Mucosa of stomach (tissue), 1 donor: ENCODE data around the gene TRIM36.

ENCODE experiments used
- H3K27me3 ChIP-seq: one replicate; pipeline ENCODE4 v1.7.0; 2013; ENCODE audit warnings: mild to moderate bottlenecking, low read length; ENCODE audit not compliant: control insufficient read depth, insufficient read depth
- H3K36me3 ChIP-seq: one replicate; pipeline ENCODE4 v1.7.0; 2013; ENCODE audit warnings: low read length; ENCODE audit not compliant: control insufficient read depth, insufficient read depth
- H3K4me1 ChIP-seq: one replicate; pipeline ENCODE4 v1.7.0; 2013; ENCODE audit warnings: mild to moderate bottlenecking, low read length; ENCODE audit not compliant: control insufficient read depth, insufficient read depth
- H3K4me3 ChIP-seq: one replicate; pipeline ENCODE4 v1.7.0; 2013; ENCODE audit warnings: low read length
- H3K9ac ChIP-seq: one replicate; pipeline ENCODE4 v1.7.0; 2013; ENCODE audit warnings: mild to moderate bottlenecking, low read length, moderate library complexity
- H3K9me3 ChIP-seq: one replicate; pipeline ENCODE4 v1.7.0; 2013; ENCODE audit warnings: mild to moderate bottlenecking, low read length, moderate library complexity; ENCODE audit not compliant: control insufficient read depth
- donor health status: Pancreatic carcinoma.

Gene TRIM36

DNA sequence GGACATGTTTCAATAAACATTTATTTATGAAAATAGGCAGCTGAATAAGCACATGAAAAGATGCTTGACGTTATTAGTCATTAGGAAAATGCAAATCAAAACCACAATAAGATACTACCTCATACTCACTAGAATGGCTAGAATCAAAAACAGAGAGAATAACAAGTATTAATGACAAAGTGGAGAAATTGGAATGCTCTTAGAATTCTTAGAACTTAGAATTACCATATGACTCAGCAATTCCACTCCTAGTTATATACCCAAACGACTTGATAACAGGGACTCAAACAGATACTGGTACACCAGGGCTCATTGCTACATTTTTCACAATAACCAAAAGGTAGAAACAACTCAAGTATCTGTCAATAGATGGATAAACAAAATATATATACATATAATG, 15.1 kb upstream of the TRIM36 start:
- Histone ChIP-seq H3K4me3 (no peak overlapping the region), H3K9ac (no peak overlapping the region), H3K4me1 (peaks cover 12% of the 10 kb centered on the region), H3K27me3 (peaks cover 41% of the 10 kb centered on the region), H3K36me3 (no peaks in the 10 kb centered on the region), H3K9me3 (no peaks in the 10 kb centered on the region)

DNA sequence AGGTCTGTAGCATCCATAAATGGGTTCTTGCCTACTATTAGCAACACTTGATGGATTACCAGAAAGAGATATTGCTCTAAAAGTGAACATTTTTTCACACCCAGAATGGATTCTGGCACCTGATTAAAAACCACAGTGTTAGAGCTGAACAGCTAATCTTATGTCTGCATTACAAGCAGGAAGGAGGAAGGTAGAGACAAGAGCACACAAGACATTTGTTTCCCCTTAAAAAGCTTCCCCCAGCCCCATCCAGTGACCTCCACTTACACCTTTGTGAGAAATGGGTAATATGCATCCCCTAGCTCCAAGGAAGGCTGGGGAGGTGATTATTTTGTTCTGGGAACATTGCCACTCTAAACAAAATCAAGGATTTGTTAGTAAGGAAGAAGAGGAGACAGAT, 12.0 kb upstream of the TRIM36 start:
- no peaks in the 10 kb centered on the region for H3K9me3 ChIP-seq
- peaks cover 19% of the 10 kb centered on the region for H3K4me1 ChIP-seq
- no peak overlapping the region for H3K4me3 ChIP-seq
- no peak overlapping the region for H3K9ac ChIP-seq
- peaks cover 65% of the 10 kb centered on the region for H3K27me3 ChIP-seq
- H3K36me3 ChIP-seq: no peaks in the 10 kb centered on the region

DNA sequence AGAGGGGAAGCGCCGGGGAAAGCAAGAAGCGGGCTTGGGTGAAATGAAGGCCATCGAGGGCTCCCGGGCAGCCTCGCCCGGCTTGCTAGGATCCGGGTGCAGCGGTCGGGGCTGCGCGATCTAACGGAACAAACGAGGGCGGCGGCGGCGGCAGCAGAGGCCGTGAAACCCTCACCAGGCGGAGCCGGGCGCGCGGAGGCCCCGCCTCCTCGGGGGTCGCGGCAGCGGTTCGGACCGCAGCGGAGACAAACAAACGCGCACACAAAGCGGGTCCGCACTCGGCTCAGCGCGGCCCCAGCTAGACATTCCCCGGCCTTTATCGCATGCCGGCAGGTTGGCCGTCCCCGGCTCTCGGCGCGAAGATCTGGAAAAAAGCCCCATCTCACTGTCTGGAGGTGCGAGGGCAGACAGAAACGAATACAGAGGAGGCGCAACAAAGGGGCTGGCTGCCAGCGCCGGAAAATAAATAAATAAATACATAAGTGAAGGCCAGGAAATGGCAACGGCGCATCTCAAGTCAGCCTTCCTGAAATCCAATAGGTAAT, 10.5 kb upstream of the TRIM36 start:
- H3K9ac ChIP-seq: no peak overlapping the region
- no peak overlapping the region for H3K4me3 ChIP-seq
- H3K9me3 ChIP-seq: no peaks in the 10 kb centered on the region
- H3K36me3 ChIP-seq: no peaks in the 10 kb centered on the region
- H3K4me1 ChIP-seq: peaks cover 19% of the 10 kb centered on the region
- H3K27me3 ChIP-seq: peaks cover 61% of the 10 kb centered on the region

DNA sequence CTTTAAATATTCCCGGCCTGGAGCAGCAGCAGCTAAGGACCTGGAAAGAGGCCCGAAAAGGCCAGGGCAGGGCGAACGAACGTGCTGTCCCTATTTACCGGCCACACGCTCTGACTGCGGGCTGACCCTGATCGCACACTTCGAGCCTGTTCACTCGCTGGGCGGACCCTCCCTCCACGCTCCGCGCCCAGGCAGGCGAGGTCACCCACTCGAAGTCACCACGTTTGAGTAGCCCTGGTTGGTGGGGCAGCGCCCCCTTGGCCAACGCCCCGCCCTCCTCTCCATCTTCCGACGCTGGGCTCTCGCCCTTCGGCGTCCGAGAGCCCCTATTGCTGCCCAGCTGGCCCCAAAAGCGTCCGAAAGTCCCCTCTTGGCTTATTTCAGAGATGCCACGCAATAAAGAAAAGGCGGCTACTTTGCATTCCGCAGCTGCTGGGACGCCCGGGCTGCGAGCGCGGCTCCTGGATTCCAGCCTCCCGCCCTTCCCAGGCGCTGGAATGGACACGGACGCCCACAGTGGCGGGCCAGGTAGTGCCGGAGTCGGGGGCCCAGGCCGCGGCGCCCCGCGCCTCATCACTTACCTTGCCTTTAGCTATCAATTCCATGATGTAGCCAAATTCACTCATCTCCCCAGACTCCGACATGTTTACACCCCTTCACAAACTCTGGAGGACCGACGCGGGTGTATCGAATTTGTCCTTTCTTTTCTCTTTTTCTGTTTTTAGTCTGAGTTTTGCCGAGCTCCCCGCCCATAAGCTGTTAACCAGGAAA, 9.9 kb upstream of the TRIM36 start:
- H3K4me1 ChIP-seq: peaks cover 19% of the 10 kb centered on the region
- H3K9ac ChIP-seq: no peak overlapping the region
- H3K36me3 ChIP-seq: no peaks in the 10 kb centered on the region
- H3K4me3 ChIP-seq: peak overlapping the region; percentile 37
- no peaks in the 10 kb centered on the region for H3K9me3 ChIP-seq
- peaks cover 61% of the 10 kb centered on the region for H3K27me3 ChIP-seq

DNA sequence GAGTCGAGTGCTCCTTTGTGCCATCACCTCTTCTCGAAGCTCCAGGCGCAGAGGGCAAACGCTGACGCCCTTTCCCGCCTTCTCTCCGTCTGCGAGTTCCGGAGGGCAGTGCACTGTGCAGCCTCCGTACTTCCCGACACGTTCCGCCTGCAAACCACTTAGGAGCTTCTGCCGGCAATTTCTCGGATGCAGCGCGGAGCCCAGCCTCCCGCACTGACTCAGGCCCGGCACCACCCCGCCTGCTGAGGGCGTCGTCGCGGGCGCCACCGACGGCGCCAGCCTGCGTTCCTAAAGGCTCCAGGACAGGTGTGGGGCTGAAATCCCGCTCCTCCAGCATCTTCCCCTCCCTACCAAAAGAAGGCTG, 9.3 kb upstream of the TRIM36 start:
- no peaks in the 10 kb centered on the region for H3K9me3 ChIP-seq
- H3K36me3 ChIP-seq: no peaks in the 10 kb centered on the region
- no peak overlapping the region for H3K4me3 ChIP-seq

DNA sequence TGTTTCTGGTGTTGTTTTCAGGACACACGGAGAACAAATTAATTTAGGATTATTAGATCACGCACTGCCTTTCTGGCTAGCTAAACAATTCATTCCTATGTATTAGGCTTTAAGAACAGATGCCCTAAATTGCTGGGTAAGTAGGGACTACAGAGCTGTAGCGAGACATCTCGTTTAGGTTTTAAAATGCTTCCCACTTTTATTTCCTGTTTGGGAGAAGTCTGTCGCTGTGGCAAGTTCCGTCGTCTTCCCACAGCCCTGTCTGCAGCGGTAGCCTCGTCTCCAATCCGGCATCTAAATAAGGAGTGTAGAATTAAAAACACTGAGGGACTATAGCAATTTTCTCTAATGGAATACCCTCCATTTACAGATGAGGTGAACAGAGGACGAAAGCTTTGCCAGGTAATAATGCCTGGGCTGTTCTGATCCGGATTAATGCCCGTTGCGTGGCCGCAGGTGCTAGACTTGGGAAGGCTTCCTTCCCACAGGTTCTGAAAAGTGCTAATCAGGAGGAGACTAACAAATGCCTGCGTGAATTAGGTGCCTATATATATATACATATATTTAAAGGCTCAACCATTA, 1.3 kb upstream of the TRIM36 start:
- H3K9ac ChIP-seq: peak overlapping the region; percentile 44
- H3K4me3 ChIP-seq: peak overlapping the region; percentile 20

More for the DNA sequence above, 9.3 kb upstream of the TRIM36 start:
- Histone ChIP-seq H3K27me3 (peaks cover 57% of the 10 kb centered on the region), H3K9ac (no peak overlapping the region), H3K4me1 (peaks cover 19% of the 10 kb centered on the region)

DNA sequence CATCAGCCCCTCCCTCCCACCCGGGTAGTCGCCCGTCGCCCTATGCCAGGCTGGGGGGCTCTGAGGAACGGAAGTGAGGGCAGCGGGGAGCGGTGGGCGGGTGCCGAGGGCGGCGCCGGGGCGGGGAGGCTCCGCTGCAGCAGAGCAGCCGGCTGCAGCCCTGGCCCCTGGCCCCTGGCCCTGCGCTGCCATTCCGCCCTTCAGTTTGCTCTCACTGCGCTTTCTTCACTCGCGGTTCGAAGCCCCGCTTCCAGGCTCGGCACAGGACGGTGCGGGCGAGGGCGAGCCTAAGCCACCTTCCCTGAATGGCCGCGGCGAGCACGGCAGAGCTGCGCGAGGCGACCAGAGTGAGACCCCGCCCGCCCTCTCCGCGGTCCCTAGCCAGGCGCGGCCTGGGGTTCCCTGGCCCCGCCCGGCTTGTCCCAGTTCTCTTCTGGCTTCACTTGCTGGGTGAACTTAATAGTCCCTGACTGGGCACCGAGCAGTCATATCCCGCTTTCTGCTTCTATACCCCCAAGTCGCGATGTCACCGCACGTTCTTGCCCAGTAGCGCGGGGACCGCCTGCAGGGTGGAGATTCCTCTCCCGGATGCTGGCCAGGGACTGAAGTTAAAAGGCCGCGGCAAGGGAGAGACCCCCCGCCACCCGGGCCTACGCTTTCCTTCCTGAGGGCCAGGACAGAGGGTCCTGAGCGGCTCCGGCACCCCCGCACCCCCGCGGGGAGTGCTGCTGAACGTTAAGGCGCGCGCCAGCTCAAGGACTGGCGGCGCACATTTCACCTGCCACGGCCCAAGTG, 623 bp upstream of the TRIM36 start:
- H3K36me3 ChIP-seq: no peaks in the 10 kb centered on the region
- no peaks in the 10 kb centered on the region for H3K9me3 ChIP-seq
- H3K4me3 ChIP-seq: peak overlapping the region; percentile 20
- H3K9ac ChIP-seq: peak overlapping the region; percentile 44
- H3K4me1 ChIP-seq: no peaks in the 10 kb centered on the region
- peaks cover 13% of the 10 kb centered on the region for H3K27me3 ChIP-seq

More for the DNA sequence above, 1.3 kb upstream of the TRIM36 start:
- Histone ChIP-seq H3K27me3 (peaks cover 13% of the 10 kb centered on the region), H3K36me3 (no peaks in the 10 kb centered on the region), H3K4me1 (no peaks in the 10 kb centered on the region), H3K9me3 (no peaks in the 10 kb centered on the region)

DNA sequence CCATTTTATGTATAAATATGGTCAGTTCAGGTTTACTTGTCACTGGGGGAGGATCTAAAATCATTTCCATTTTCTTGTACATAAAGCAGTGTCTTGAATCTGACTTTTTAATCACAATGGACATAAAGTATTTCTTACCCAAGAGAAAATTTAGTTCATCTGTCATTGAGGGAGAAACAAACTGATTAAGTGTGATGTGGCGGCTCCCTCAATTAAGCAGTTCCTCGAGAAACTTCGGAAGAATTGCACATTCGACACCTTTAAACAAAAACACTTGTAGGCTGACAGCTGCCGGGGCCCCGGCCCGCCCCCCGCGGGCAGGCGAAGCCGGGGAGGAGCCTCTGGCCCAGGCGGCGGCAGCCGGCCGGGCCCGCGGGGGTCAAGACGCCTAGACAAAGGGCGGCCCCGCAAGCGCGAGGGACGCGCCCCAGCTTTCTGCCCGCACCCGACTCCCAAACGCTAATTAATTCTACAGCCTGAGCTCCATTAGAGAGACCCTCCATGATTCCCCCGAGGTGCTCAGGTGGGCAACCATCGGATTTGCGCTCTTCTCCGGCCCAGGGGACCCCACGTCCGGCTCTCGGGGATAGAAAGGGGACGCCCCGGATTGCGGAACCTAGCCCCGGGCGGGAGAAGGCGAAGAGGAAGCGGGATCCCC, 750 bp downstream of the TRIM36 start:
- Histone ChIP-seq H3K9ac (peak overlapping the region; percentile 77), H3K4me1 (no peaks in the 10 kb centered on the region), H3K27me3 (peaks cover 13% of the 10 kb centered on the region), H3K9me3 (no peaks in the 10 kb centered on the region), H3K36me3 (no peaks in the 10 kb centered on the region), H3K4me3 (peak overlapping the region; percentile 68)

DNA sequence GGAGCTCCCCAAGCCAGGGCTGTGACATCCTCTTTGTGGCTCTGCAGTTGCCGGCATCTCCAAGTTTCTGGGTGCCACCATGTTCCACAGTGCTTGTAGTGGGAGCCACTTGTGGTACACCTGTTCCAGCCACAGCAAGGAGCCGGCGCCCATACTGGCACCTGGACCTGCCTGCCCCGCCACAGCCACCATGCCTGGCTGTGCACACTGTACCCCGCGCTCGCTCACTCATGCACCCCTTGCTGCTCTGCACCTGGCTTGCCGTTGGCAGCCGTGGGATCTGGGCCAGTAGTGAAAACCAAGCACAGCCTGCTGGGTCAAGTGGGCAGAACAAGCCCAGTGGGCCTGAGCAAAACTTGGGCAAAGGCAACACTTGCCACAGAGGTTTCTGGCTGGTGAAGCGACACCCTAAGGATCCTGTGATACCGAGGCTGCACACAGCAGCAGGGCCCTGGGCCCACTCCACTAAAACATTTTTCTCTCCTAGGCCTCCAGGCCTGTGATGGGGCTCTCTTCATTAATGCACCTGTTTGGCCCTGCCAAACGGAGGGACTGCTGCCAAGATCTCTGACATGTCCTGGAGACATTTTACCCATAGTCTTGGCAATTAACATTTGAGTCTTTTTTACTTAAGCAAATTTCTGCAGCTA, 2.8 kb downstream of the TRIM36 start:
- Histone ChIP-seq H3K36me3 (no peaks in the 10 kb centered on the region), H3K4me3 (no peak overlapping the region), H3K9me3 (no peaks in the 10 kb centered on the region), H3K27me3 (peaks cover 13% of the 10 kb centered on the region), H3K9ac (no peak overlapping the region), H3K4me1 (no peaks in the 10 kb centered on the region)

DNA sequence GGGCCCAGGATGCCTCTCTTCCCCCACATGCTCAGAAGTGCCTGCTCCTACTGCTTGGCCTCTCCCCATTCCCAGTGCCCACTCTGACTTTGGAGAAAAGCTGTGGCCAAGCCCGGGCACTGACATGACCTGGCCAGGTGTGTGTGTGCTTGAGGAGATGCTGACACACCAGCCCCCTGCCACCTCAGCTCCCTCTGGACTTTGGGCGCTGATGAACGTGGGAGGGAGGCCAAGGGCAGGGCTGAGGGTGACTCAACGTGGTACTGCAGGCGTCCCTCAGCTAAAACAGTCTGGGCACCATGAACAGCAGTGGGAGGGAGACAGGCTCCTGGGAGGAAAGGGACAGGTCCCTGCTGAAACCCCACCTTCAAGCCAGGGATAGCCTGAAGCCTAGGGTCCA, 3.9 kb downstream of the TRIM36 start:
- Histone ChIP-seq H3K4me3 (no peak overlapping the region), H3K9me3 (no peaks in the 10 kb centered on the region), H3K4me1 (no peaks in the 10 kb centered on the region), H3K27me3 (peaks cover 11% of the 10 kb centered on the region), H3K9ac (no peak overlapping the region), H3K36me3 (no peaks in the 10 kb centered on the region)

DNA sequence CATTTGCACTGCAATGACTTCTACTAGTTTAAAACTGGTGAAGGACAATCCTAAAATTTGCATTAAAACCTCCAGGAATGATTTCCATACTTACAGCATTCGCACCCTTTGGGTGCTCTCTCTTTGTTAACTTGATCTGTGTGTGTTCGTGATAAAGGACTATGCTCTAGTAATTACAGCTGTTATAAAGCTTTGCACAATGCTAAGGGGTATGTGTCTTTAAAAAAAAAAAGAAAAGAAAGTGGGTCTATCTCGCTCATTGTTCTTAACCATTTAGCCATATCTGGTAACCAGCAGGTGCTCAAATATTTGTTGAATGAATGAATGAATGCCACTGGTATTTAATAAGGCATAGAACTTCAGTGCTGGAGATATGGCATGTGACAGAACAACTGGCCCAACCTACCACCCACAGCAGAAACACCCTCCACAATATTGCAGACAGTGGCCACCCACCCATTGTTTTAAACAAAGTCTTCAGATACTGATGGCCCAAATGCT, 8.7 kb downstream of the TRIM36 start:
- H3K9me3 ChIP-seq: no peaks in the 10 kb centered on the region
- no peaks in the 10 kb centered on the region for H3K27me3 ChIP-seq
- no peaks in the 10 kb centered on the region for H3K36me3 ChIP-seq
- H3K9ac ChIP-seq: no peak overlapping the region
- no peaks in the 10 kb centered on the region for H3K4me1 ChIP-seq
- no peak overlapping the region for H3K4me3 ChIP-seq
